CD4-positive, alpha-beta T cell (primary cell): ENCODE data around the gene SUPT20HL1. TPM values are rescaled to one million over a fixed set of nuclear protein-coding genes. Genes with fewer than 3 reads are reported as not detected.

ENCODE experiments used
- ATAC-seq: fragments of 200-7000 bp; cut with Tn5 transposase; one replicate; pipeline ENCODE4 v1.10.0; 2022; ENCODE audit warnings: mild to moderate bottlenecking; ENCODE audit not compliant: poor library complexity
- CTCF ChIA-PET: fragments of 350-600 bp; sonication (Branson Sonifier 250); formaldehyde crosslinking; loops from one replicate; lab custom pipeline; 2021; ENCODE audit warnings: antibody characterized with exemption, inconsistent platforms; lab: Charles Lee
- POLR2A ChIA-PET: fragments of 350-600 bp; sonication (Branson Sonifier 250); formaldehyde crosslinking; loops from one replicate; lab custom pipeline; 2021; ENCODE audit warnings: antibody characterized with exemption, inconsistent platforms; lab: Charles Lee
- DNase-seq, 14 experiments: peaks; one replicate each; pipeline ENCODE4 v3.0.0-alpha.2; 2013 to 2020; ENCODE audit warnings: mixed read lengths in 2 of 14
- H3K27ac ChIP-seq, 2 donors: one replicate each; pipeline versions ENCODE4 v1.5.1 to v1.7.0; 2013; ENCODE audit warnings: low read length in 2 of 2, low read depth in 1 of 2, mild to moderate bottlenecking in 1 of 2
- H3K27me3 ChIP-seq, 2 experiments: 1 replicate in 1 of 2; 2 replicates in 1 of 2; pipeline versions ENCODE4 v1.6.1 to v1.7.0; 2013; ENCODE audit warnings: low read length in 2 of 2, control low read depth in 1 of 2, mild to moderate bottlenecking in 1 of 2, moderate library complexity in 1 of 2; ENCODE audit not compliant: insufficient read depth in 2 of 2, control insufficient read depth in 1 of 2
- H3K36me3 ChIP-seq: one replicate; pipeline ENCODE4 v1.6.1; 2013; ENCODE audit warnings: low read length, control low read depth; ENCODE audit not compliant: insufficient read depth
- H3K4me1 ChIP-seq: one replicate; pipeline ENCODE4 v1.6.1; 2013; ENCODE audit warnings: low read length, control low read depth; ENCODE audit not compliant: insufficient read depth
- H3K4me3 ChIP-seq: one replicate; pipeline ENCODE4 v1.5.1; 2013; ENCODE audit warnings: mild to moderate bottlenecking, low read length, moderate library complexity
- H3K9me3 ChIP-seq, 2 experiments: 1 replicate in 1 of 2; 2 replicates in 1 of 2; pipeline versions ENCODE4 v1.6.1 to v1.7.0; 2013; ENCODE audit warnings: low read length in 2 of 2, mild to moderate bottlenecking in 2 of 2, control low read depth in 1 of 2, moderate library complexity in 1 of 2; ENCODE audit not compliant: control insufficient read depth in 1 of 2, insufficient read depth in 1 of 2
- H3K27ac Mint-ChIP-seq: one replicate; pipeline ENCODE4 v1.8.0; 2020; ENCODE audit warnings: mixed read lengths
- H3K27me3 Mint-ChIP-seq: one replicate; pipeline ENCODE4 v1.8.0; 2021; ENCODE audit warnings: mixed read lengths
- H3K36me3 Mint-ChIP-seq: one replicate; pipeline ENCODE4 v1.8.0; 2021; ENCODE audit warnings: low read depth, mixed read lengths
- H3K4me1 Mint-ChIP-seq: one replicate; pipeline ENCODE4 v1.8.0; 2021; ENCODE audit warnings: low read depth, mixed read lengths
- H3K4me3 Mint-ChIP-seq: one replicate; pipeline ENCODE4 v1.8.0; 2020; ENCODE audit warnings: mild to moderate bottlenecking, mixed read lengths
- H3K9me3 Mint-ChIP-seq: one replicate; pipeline ENCODE4 v1.8.0; 2020; ENCODE audit warnings: mixed read lengths
- intact Hi-C, 2 experiments: fragments of 100-400 bp; cut with DNase I in 1 of 2; cut with micrococcal nuclease in 1 of 2; formaldehyde crosslinking; loops; one replicate each; pipeline versions ENCODE4 v1.15.1 to v1.9.0; 2023 to 2025; cut with DNase I, micrococcal nuclease
- total RNA-seq, 174 experiments: library from RNA in 2 of 174; stranded (reverse) in 2 of 174; gene quantifications; one replicate each; pipeline ENCODE4 v1.2.3 and lab custom pipeline; 2021 to 2026
- TF ChIP-seq, protein P1 (sequence below): fragments of 200-600 bp; IDR thresholded peaks from one replicate; pipeline ENCODE4 v1.8.0; 2022; ENCODE audit warnings: antibody characterized with exemption, mild to moderate bottlenecking

Gene SUPT20HL1
- total RNA-seq, 2 experiments from 2014 or later: not detected

DNA sequence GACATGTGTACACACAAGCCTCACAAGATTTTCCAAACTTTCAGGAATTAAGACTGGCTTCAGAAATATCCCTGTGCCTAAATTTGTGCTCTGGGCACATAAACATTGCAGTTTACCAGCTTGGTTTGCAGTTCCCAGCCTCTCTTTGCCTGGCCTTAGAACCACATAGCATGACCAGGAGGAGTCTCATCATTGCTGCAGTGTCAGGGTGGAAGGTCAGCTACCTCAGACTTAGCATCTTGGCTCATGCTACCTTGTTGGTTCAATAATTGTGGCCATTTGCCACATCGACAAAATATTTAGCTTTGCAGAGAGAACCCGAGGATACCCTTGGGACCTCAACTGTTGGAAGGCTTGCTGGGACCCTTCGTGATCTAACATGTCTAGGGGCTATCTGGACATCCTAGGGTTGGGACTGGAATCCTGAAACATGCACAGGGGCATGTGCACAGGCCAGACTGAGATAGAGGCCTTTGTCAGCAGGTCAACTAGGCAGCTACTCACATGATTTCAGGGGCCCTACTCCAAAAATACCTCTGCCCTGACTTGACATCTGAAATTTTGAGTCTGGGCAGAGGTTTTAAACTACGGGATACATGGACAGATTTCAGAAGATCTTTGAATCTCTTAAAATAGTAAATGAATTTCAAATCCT, 38.6 kb upstream of the SUPT20HL1 start:
- no peak overlapping the region for H3K4me3 Mint-ChIP-seq
- TF ChIP-seq, protein P1, sequence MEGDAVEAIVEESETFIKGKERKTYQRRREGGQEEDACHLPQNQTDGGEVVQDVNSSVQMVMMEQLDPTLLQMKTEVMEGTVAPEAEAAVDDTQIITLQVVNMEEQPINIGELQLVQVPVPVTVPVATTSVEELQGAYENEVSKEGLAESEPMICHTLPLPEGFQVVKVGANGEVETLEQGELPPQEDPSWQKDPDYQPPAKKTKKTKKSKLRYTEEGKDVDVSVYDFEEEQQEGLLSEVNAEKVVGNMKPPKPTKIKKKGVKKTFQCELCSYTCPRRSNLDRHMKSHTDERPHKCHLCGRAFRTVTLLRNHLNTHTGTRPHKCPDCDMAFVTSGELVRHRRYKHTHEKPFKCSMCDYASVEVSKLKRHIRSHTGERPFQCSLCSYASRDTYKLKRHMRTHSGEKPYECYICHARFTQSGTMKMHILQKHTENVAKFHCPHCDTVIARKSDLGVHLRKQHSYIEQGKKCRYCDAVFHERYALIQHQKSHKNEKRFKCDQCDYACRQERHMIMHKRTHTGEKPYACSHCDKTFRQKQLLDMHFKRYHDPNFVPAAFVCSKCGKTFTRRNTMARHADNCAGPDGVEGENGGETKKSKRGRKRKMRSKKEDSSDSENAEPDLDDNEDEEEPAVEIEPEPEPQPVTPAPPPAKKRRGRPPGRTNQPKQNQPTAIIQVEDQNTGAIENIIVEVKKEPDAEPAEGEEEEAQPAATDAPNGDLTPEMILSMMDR: no peak
- H3K36me3 Mint-ChIP-seq: no peaks in the 10 kb centered on the region
- H3K36me3 ChIP-seq: no peaks in the 10 kb centered on the region
- ATAC-seq: no peak
- intact Hi-C loops: no loop called here
- H3K27me3 ChIP-seq: peaks cover 0 to 2% of the 10 kb centered on the region in 2 experiments
- no peaks in the 10 kb centered on the region for H3K4me1 ChIP-seq
- no peaks in the 10 kb centered on the region for H3K9me3 Mint-ChIP-seq
- no peak for DNase-seq
- ChIA-PET POLR2A (no interaction called here), CTCF (no interaction called here)
- H3K27me3 Mint-ChIP-seq: peaks cover 4% of the 10 kb centered on the region
- no peak overlapping the region for H3K4me3 ChIP-seq
- H3K9me3 ChIP-seq: no peaks in the 10 kb centered on the region
- no peaks in the 10 kb centered on the region for H3K4me1 Mint-ChIP-seq
- no peak overlapping the region for H3K27ac Mint-ChIP-seq
- H3K27ac ChIP-seq: no peak overlapping the region

DNA sequence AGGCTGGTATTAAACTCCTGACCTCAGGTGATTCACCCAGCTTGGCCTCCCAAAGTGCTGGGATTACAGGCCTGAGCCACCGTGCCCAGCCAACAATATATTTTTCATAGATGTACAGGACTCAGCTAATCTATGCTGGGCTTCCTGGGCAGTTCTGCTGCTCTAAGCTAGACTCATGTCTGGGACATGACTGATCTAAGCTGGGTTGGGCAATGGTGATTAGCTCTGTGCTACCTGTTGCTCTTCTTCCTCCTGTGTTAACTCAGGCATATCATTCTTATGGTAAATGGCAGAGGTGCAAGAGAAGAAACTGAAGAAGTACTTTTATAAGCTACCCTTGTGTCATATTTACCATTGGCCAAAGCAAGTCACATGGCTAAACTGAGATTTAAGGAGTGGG, 35.2 kb upstream of the SUPT20HL1 start:
- Mint-ChIP-seq H3K27me3 (peaks cover 5% of the 10 kb centered on the region), H3K36me3 (no peaks in the 10 kb centered on the region), H3K4me1 (no peaks in the 10 kb centered on the region), H3K4me3 (no peak overlapping the region), H3K27ac (no peak overlapping the region), H3K9me3 (no peaks in the 10 kb centered on the region)
- intact Hi-C loops: no loop called here
- ATAC-seq: no peak
- DNase-seq: no peak
- TF ChIP-seq, protein P1: no peak
- Histone ChIP-seq H3K27me3 (peaks cover 0 to 2% of the 10 kb centered on the region in 2 experiments), H3K4me1 (no peaks in the 10 kb centered on the region), H3K4me3 (no peak overlapping the region), H3K27ac (no peak overlapping the region), H3K9me3 (no peaks in the 10 kb centered on the region), H3K36me3 (no peaks in the 10 kb centered on the region)
- ChIA-PET POLR2A (no interaction called here), CTCF (no interaction called here)

DNA sequence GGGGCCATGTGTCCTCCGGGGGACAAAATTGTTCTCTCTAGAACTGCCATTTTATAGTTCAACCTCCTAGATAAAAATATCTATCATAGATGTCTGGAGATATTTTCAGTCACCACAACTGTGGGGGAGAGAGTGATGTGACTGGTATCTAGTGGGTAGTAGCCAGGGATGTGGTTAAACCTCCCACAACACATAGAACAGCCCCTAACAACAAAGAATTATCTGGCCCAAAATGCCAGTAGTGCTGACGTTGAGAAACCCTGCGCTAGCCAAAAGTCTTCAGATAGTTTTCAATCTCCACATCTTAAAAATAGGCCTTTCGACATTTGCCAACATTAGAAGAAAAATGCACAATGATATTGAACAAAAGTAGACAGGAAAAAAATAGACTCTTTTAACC, 27.6 kb upstream of the SUPT20HL1 start:
- H3K4me3 Mint-ChIP-seq: no peak overlapping the region
- H3K9me3 Mint-ChIP-seq: no peaks in the 10 kb centered on the region
- H3K9me3 ChIP-seq: no peaks in the 10 kb centered on the region
- no peaks in the 10 kb centered on the region for H3K36me3 ChIP-seq
- DNase-seq (no peak), ATAC-seq (no peak)
- peaks cover 9% of the 10 kb centered on the region for H3K27me3 Mint-ChIP-seq
- TF ChIP-seq, protein P1: no peak
- H3K27ac Mint-ChIP-seq: no peak overlapping the region
- H3K27me3 ChIP-seq: no peaks in the 10 kb centered on the region
- no peaks in the 10 kb centered on the region for H3K36me3 Mint-ChIP-seq
- no peaks in the 10 kb centered on the region for H3K4me1 ChIP-seq
- no peak overlapping the region for H3K27ac ChIP-seq
- H3K4me1 Mint-ChIP-seq: no peaks in the 10 kb centered on the region
- intact Hi-C loops: no loop called here
- POLR2A ChIA-PET: no interaction called here
- H3K4me3 ChIP-seq: no peak overlapping the region
- CTCF ChIA-PET: no interaction called here
